ENCODE measurements around the gene ETFB.

ETFB gene

DNA sequence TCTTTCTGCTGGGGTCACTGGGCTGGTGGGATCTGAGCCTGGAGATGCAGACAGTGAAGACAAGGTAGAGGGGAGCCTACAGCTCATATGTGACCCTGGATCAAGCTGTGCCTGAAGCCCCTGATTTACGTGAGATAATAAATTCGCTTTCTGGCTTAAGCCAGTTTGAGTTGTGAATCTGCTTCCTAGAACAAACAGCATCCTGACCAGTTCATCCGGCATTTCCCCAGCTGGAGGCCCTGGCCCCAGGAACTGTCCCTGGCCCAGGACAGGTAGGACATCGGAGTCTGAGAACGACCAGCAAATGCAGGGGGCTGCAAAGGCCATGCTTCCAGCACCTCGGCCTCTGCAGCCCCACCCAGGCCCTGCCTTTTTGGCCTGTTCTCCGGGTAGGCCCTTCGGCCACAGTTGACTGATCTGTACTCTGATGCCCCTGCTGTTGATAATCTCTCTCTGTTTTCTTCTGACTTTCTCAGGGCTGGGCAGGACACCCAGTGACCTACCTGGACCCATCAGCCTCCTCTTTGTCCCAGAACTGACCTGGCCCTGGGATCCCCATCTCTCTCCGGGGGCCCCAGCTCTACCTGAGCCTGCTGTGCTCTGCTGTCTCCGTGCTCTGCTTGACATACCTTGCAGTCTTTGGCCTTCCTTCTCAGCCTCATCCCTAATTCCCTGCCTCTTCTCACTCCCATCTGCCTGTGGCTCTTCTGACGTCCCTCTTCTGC is 14.8 kb downstream of the ETFB start:
- no peak for DNase-seq (ENCODE audit: low spot score)

DNA sequence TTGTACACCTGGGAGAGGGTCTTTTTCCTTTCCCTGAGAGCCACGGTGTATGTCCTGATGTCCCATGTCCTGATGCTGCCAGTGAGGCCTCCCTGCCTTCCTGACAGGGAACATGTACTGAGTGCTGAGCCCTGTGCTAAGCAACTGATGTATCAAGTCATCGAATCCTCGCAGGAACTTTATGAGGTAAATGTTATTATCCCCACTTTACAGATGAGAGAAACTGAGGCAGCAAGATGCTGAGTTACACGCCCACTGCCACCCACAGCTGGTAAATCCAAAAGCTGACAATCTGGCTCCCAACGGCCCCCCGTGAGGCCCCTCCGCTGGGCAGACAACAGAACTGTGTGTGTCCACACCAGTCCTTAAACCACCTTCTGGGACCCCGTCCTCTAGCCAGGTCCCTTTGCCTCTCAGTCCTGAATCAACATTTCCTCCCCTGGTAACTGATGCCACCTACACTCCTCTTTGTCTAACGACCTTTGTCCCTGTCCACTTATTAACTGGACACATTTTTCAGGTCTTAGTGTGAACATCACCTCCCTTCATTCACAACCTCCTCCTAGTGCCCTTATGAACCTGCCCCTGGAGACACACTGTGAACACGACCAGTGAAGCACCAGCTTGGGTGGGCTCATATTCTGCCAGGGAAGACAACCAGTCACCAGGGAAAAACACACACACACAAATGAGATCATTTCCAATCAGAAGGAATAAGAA is 18.8 kb downstream of the ETFB start:
- DNase-seq (ENCODE audit: low spot score), result no peak

DNA sequence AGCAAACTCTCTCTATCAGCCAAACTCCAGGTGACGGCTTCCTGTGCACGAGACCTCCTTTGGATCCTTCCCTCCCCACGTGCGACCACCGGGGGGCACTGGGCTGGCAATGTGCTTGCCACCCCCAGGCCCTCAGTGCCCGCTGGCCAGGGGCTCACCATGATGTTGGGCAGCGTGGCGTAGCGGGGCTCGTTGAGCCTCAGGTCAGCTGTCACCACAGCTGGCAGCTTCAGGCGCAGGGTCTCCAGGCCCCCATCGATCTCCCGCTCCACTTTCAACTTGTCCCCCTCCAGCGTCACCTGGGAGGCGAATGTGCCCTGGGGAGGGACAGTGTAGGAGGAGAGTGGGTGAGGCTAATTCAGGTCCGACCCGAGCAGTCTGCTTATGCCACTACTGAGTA is 19.4 kb downstream of the ETFB start:
- no peak for DNase-seq (ENCODE audit: low spot score)

DNA sequence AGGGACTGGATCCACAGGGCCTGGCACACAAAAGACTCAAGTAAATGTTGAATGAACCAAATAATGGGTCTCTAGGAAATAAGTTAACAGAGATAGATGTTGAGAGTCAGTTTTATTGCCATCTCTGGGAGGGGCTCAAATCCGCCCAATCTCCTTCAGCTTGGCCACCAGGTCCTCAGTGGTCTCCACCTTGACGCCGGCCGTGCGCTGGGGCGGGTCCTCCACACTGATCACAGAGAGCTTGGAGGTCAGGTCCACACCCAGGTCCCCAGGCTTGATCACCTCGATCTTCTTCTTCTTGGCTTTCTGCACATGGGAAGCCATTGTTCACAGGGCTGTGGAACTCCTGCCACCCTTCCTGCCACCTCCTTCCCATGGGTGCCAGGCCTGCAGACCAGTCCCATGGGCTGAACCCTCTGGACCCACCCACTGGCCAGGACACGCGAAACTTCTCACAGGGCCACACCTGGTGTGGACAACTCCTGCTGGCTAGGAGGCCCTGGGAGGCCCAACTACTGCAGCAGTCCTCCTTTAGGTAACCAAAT is 21.0 kb downstream of the ETFB start:
- DNase-seq (ENCODE audit: low spot score), result no peak

DNA sequence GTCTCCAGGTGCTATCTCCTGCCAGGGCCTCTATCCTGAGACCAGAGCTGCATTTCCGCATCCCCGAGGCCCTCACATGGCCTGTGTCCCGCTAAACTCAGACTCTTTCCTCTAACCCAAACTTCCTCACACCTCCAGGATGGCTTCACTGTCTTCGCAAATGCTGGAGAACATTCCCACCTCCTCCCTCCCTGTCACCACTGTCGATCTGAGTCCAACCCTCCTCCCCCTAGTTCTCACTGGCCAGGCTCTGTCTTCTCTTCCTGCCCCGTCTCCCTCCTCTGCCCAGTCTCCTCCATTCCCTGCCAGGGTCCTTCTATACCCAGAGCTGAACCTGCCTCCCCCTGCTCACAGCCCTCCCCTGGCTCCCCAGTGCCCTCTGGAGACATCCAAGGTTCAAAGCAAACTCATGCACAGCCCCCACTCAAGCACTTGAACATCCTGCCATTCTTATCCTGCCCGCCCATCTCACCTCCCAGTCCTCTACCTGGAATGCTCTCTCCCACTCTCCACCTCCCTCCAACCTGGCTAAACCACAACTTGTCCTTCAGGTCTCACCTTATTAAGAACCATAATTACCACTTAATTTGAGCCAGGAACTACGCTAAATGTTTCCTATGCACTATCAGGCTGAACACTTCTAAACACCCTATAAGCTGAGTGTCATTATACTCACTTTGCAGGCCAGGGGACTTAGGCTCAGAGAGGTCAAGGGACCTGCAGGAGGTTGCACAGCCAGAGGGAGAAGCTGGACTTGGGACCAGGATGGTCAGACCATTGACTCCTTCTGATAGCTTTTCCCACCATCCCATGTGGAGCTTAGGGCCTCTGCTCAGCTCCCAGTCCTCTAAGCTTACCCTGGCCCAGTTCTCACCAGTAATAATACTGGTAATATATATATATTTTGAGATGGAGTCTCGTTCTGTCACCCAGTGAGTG is 23.3 kb downstream of the ETFB start:
- no peak for DNase-seq (ENCODE audit: low spot score)

DNA sequence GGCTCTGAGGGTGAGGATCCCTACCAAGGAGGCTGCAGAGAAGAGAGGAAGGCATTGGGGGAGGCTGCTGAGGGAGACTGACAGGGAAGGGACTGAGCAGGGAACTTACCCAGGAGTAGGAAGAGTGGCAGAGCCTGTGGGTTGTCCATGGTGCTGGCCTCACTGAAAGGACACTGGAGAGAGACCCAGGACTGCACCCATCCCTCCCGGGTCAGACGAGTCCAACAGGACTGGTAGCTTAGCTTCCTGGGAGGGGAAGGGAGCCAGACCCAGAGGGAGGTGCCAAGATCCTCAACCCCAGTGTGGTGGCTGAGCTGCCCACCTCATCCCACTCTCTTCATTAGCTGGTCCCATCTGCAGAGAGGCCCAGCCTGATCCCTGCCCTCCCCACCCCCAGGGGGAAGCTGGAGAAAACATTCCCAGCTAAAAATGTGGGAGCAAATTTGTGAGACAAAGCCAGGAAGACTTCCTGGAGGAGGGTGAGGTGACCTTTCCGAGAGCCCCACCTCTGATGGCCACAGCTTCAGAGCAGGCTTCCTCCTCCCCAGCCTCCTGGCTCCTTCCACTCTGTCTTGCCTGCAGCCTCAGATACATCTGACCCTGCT is 24.1 kb downstream of the ETFB start, which contains the start of gene VSIG10L:
VSIG10L (minus strand) TSS at position 164 of the 605 bp plus-strand sequence; CDS start at position 149, 15 bp downstream.
- no peak for DNase-seq (ENCODE audit: low spot score)

DNA sequence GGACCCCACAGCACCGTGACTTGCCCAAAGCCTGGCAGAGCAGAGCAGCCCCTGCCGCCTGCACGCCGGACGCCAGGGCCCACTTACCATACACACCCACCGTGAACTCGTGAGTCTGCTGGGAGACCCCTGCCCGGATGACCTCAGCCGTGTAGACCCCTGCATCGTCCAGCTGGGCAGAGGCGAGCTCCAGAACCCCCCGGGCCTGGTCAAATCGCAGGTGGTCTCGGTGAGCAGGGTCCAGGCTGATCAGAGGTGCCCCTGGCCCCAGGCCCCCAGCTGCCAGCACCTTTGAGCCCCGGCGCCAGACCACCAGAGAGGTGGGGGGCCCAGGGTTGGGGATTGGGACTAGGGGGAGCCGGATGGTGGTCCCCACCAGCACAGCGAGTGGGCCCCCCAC is 25.1 kb downstream of the ETFB start:
- no peak for DNase-seq (ENCODE audit: low spot score)

DNA sequence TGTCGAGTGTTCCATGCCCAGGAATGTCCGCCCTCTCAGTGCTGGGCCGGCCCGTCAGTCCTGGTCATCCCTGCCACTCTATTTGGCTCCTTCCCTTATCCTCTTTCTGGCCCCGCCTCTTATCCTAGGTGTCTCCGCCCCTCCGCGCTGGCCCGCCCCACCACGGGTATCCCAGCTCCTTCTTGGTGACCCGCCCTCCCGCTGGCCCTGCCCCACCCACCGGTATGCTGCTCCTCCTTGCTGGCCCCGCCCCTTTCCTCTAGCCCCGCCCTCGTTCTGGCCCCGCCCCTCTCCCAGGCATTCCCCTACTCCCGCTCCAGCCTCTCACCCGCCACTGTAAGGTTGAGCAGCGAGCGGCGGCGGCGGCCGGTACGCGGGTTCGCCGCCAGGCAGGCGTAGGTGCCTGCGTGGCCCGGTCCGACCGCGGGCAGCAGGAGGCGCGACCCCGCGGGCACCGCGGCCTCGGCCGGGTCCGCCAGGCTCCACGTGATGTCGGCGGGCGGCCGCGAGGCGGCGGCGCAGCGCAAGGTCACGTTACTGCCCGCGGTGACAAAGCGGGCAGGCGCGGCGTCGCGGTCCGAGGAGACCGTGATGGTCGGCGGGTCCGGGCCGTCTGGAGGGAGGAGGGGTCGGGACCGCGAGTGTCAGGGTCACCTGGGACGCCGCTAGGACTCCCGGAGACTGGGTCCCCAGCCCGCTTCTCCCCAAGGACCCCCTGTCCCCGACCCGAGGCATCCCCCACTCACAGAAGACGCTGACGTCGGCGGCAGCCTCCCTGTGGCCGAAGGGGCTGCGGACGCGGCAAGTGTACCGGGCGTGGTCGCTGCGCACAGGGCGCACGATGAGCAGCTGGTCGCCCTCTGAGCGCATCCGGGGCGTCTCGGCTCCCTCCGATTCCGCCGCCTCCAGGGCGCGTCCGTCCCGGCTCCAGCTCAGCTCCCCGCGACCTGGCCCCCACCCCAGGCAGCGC is 26.2 kb downstream of the ETFB start:
- peak; percentile 95 for DNase-seq (ENCODE audit: low spot score)

DNA sequence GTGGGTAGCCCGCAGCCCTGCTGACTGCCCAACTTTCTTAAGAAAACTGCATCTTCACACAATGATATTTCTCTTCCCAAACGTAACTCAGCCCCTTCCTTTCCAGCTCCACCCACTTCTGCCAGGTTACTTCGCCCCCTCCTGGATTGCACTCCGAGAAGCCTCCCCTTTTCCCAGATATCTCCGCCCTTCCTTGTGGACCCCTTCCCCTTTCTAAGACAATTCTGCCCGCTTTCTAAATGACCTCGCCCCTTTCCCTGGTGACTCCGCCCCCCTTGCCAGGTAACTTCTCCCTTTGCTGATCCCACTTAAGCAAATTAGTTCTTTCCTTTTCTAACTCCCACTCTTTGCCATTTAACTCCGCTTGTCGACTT is 26.9 kb downstream of the ETFB start:
- no peak for DNase-seq (ENCODE audit: low spot score)

DNA sequence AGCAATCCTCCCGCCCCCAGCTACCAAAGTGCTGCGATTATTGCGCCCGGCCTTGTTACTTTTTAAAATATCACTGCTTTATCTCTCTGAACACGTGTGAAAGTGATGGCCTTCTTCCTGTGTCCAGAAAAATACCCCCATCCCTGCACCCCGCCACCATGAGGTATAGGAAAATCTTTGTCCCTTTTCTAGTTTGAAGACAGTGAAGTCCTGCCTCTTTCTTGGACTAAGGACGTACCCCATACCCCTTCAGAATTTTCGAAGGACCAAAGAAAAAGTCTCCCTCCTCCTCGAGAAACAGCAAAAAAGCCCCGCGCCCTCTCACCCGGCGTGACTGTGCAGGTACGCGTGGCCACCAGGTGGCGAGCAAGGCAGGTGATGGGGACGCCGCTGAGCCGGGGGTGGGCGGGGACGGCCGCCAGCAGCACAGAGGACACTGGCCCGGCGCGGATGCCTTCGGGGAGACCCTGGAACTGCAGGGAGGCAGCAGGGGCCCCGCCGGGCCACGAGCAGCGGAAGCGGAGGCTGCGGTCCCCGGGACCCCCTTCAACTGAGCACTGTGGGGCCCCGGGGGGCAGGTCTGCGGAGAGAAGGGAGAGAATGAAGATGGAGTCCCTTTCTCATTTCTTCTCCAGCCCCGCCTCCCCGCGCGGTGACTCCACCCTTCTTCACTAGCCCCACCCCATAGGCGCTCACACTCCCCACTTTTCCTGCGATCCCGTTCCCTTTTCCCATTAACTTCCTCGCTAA is 27.4 kb downstream of the ETFB start:
- peak; percentile 90 for DNase-seq (ENCODE audit: low spot score)

DNA sequence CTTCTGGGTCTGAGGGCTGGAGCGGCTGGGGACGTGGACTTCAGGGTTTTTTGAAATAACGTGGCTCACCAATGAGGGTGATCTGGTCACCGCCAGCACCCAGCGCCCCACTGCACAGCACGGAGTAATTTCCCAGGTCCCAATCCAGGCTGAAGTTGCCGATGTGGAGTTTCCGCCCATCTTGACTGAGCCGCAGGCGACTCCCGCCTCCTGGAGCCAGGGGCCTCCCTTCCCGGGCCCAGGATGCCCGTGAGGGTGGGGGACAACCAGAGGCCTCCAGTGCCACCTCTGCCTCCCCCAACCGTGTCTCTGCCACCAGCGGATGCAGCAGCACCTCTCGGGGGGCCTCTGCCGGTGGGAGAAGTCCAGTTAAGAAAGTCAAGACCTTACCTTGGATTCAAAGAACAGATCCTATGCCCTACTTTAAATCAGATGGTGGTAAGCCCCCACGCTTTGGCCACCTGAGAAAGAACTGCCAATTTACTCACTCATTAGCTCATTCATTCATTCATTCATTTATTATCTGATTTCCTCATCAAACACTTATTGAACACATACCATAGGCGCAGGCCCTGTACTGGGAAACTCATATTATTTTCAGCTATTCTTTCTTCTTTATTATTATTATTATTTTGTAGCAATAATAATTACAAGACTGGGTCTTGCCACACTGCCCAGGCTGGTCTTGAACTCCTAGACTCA is 28.2 kb downstream of the ETFB start:
- DNase-seq (ENCODE audit: low spot score), result no peak

DNA sequence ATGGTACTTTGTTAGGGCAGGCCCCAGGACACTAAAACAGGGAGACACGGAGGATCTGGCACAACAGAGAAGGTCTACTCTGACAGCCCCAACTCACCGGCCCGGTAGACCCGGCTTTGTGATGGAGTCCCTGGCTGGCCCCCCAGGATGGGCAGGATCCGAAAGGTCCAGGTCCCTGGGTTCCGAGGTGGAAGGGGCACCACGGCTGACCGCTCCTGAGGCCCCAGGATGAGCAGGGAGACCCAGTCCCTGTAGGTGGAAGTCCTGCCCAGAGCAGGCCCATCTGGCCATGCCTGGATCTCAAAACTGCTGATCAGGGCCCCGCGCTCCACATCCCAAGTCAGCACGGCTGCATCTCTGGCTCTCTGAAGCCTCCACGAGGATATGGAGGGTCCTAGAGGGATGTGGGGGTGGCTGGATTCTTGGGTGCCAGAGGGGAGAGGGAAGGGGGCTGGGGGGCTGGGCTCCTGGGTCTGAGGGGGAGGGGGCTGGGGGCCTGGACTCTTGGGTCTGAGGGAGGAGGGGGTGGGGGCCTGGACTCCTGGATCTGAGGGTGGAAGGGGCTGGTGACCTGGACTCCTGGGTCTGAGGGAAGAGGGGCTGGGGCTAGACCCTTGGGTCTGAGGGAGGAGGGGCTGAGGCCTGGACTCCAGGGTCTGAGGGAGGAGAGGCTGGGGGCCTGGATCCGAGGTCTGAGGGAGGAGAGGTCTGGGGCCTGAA is 28.9 kb downstream of the ETFB start:
- no peak for DNase-seq (ENCODE audit: low spot score)

DNA sequence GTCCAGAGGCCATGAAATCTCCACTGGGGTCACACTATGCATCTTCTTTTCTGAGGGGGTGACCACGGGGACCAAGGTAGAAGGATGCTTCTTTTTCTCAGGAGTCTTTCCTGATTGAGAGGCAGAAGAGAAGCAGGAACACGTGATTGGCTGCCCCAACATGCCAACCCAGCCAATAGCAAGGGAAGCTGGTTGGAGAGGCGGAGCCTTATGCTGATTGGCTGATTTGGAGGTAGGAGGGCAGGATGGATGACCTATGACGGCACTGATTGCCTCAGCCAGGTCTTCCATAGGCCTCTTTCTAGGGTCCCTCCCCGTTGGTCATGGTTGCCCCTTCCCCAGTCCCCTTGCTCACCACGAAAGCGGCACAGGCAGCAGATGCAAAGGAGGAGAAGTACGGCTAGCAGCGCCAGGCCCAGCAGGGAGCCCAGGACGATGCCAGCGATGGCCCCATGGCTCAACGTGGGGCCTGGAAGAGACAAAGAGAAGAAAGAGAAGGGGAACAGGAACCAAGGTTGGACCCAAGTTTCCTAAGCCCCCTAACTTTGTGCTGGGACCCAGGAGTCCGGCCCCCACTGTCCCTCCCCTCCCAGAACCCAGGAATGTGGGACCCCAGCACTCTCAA is 32.2 kb downstream of the ETFB start:
- no peak for DNase-seq (ENCODE audit: low spot score)

DNA sequence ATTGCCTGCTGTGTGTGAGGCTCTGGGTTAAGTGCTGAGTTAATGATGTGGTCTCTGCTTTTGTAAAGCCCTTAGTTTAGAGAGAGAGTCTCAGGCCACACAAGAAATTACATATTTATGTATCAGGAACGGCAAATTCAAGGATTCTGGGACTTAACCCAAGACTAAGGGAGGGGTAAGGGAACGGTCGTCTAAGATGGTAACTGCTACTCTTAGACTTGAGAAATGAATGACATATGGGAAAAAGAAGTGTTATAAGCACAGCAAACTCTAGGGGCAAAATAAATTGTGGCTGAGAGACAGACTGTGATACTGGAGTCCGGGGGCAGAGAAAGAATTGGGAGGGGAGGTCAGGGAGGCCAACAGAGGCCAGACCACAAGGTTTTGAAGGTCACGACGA is 34.5 kb downstream of the ETFB start:
- DNase-seq (ENCODE audit: low spot score), result no peak

DNA sequence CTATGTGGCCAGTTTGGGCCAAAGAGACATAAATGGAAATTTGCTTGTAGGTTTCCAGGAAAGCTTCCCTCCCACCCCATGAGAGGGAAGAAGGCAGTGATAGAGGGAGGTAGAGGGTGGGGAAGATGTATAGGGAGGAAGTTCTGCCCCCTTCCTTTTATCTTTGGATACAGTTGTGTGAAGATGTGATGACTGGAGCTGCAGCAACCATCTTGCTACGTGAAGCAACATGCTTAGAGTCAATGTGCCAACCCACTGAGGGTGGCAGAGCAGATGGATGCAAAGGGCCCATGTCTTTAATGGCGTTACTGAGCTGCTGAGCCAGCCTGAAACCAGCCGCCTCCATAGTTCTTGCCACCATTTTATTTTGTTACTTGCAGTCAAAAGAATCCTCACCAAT is 35.0 kb downstream of the ETFB start:
- no peak for DNase-seq (ENCODE audit: low spot score)

DNA sequence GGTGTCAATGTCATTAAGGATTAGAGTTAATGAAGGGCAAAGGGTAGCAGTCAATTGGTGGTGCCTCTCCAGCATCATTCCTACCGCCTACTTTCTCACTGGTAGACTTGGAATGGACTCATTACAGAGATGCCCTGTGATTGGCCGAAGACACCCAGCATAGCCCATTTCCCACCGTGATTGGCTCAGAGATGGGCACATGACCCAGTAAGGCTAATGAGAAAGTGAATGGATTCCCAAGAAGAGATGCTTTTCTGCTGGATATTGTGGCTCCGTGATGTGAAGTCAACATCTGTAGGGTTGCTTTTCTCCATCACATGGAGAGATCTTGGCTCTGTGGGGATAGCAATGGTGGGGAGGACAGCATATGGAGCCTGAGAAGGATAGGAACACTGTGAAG is 35.8 kb downstream of the ETFB start:
- DNase-seq (ENCODE audit: low spot score), result no peak

DNA sequence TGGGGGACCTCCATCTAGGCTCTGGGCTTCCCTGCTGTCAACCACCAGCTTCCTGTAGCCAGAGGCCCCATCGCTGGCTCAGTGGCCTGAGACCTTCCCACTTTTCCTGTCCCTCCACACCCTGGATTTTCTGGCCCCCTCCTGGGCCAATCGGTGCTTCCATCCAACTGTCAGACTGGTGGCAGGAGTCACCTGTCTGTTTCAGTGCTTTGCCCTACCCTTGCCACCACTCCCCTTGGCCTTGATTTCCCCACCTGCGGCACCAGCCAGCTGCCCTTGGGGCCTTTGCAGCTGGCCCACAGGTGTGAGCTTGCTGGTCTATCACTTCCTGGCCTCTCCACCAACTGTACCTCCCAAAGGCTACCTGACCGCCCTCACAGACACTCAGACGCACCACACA is 36.8 kb downstream of the ETFB start:
- DNase-seq (ENCODE audit: low spot score), result no peak
